Adrenal gland (tissue), 12 donors: ENCODE measurements around the gene CD247. TPM values are rescaled to one million over a fixed set of nuclear protein-coding genes. Genes with fewer than 3 reads are reported as not detected.

ENCODE experiments used
- DNase-seq, 7 donors: peaks; one replicate each; pipeline ENCODE4 v3.0.0-alpha.2; 2019 to 2020
- H3K27ac ChIP-seq, 5 donors: fragments of 200-600 bp; sonication (generic) in 4 of 5; 1 replicate in 3 of 5; 2 replicates in 2 of 5; pipeline versions ENCODE4 v1.5.1 to v1.8.0; 2016 to 2020; ENCODE audit warnings: mild to moderate bottlenecking in 1 of 5
- H3K27me3 ChIP-seq: fragments of 200-600 bp; 2 replicates; pipeline ENCODE4 v1.8.0; 2021
- H3K36me3 ChIP-seq, 2 donors: fragments of 200-600 bp; replicated peaks in 1 of 2; 1 replicate in 1 of 2; 2 replicates in 1 of 2; pipeline versions ENCODE4 v1.5.1 to v1.8.0; 2018 to 2022
- H3K4me1 ChIP-seq, 2 donors: fragments of 200-600 bp; replicated peaks in 1 of 2; 1 replicate in 1 of 2; 2 replicates in 1 of 2; pipeline versions ENCODE4 v1.5.1 to v1.8.0; 2018 to 2021
- H3K4me3 ChIP-seq, 4 donors: fragments of 200-600 bp; sonication (generic) in 3 of 4; one replicate each; pipeline ENCODE4 v1.5.1; 2016 to 2018
- H3K9me3 ChIP-seq, 3 donors: fragments of 200-600 bp; sonication (generic) in 1 of 3; replicated peaks in 1 of 3; 1 replicate in 2 of 3; 2 replicates in 1 of 3; pipeline versions ENCODE4 v1.5.1 to v1.8.0; 2016 to 2021
- POLR2A ChIP-seq, 2 donors: fragments of 450-650 bp; IDR thresholded peaks; one replicate each; pipeline ENCODE4 v1.6.1; 2017; ENCODE audit warnings: antibody characterized with exemption in 2 of 2, mild to moderate bottlenecking in 2 of 2, moderate library complexity in 1 of 2
- WGBS, 4 donors: extraction: QIAGEN DNeasy Blood & Tissue Kit in 2 of 4; methylation state at CpG; one replicate each; pipeline versions ENCODE4 v1.1.5 to v1.1.7; 2013 to 2017; 5-methylcytosine and 5-hydroxymethylcytosine counted together
- intact Hi-C, 2 donors: fragments of 100-400 bp; cut with DNase I; formaldehyde crosslinking; loops; one replicate each; pipeline versions ENCODE4 v1.14.1 to v1.15.0; 2022 to 2023
- polyA plus RNA-seq, 3 donors: library from polyadenylated mRNA; stranded (reverse); fragments of 200-250 nt in 2 of 3; fragments of 350-450 nt in 1 of 3; fragmentation: Illumina TruSeq in 1 of 3; extraction: RNeasy Lipid Tissue Mini Kit (QIAGEN cat#74804) in 1 of 3; gene quantifications; one replicate each; pipeline ENCODE4 v1.2.3, GENCODE V29; 2013 to 2014
- total RNA-seq, 9 donors: library from RNA; depleted of rRNA in 4 of 9; stranded (reverse); fragments of >200 nt in 4 of 9; fragments of 120-200 nt in 1 of 9; fragmentation: NEBNext Ultra II Directional in 1 of 9; extraction: Animal tissue kit (Norgen Biotek cat#: 25700) in 1 of 9; gene quantifications; one replicate each; pipeline versions ENCODE4 v1.1.0 to v1.2.4, GENCODE V29; 2013 to 2023
- TF ChIP-seq, protein P1 (sequence below), 6 experiments: fragments of 450-650 bp in 4 of 6; fragments of 200-600 bp in 2 of 6; sonication (generic) in 1 of 6; IDR thresholded peaks; 1 replicate in 5 of 6; 2 replicates in 1 of 6; pipeline versions ENCODE4 v1.5.1 to v1.8.0; 2016 to 2021; ENCODE audit warnings: antibody characterized with exemption in 6 of 6, mild to moderate bottlenecking in 2 of 6, moderate library complexity in 1 of 6
- donor health status: healthy with polysubstance abuse.
- donor health status: Bipolar disorder and iron deficiency.
- donor health status: DM: yes; HTN: yes; CAD: no.
- donor health status: DM: no; HTN: no; CAD: no.
- donor health status: DM: no; HTN: no; CAD: no.
- donor health status: DM: yes; HTN: yes; CAD: no.

CD247 gene
- total and polyA plus RNA-seq, 12 donors, result 0.26 to 2.3 (median 1.2) TPM; not detected in 1

DNA sequence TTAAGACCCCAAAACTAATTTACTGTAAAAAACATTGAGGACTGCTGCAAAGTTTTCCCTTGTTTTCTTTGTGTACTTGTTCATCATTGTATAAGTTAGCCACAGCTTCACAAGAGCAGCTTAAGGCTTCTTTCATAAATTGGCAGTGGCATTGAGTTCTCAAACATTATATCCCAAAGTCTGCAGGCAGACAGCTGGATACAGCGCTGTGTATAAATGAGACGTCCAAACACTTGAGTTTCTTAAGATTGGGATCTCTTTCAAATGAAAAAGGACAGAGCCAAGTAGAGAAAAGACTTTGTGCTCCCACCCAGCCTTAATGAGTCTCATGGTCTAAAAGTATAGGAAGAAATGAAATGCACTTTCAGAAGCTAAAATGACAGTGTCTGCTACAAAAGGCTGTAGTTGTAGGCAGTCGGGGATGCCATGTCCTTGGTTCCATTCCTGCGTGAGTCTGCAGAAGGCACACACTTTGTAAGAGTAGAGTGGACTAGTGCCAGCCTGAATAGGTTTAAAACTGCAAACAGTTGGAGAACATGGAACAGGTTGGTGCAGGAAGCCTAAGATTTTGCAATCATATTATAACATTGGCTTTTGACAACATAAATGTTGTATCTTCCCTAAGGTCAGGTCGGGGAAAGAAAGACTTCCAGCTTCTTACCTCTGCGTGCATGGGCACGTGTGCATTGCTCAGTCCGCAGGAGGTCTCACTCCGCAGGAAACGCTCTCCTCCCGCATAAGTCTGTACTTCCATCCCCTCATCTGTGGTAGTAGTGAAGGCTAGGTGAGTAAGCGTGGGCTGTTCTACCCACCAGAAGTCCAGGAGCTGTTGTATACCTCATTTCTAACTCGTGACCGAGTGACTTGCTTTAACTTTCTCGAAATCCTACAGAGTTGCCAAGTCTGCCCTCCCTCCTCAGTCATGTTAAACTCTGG lies 94.4 kb downstream of the CD247 start:
- WGBS, 4 donors, result 88 to 94% (median 91%) methylated on average over 15 of the region's 15 CpGs
- TF ChIP-seq POLR2A (IDR thresholded peaks at IDR 0.05), result no peak
- TF ChIP-seq, protein P1, sequence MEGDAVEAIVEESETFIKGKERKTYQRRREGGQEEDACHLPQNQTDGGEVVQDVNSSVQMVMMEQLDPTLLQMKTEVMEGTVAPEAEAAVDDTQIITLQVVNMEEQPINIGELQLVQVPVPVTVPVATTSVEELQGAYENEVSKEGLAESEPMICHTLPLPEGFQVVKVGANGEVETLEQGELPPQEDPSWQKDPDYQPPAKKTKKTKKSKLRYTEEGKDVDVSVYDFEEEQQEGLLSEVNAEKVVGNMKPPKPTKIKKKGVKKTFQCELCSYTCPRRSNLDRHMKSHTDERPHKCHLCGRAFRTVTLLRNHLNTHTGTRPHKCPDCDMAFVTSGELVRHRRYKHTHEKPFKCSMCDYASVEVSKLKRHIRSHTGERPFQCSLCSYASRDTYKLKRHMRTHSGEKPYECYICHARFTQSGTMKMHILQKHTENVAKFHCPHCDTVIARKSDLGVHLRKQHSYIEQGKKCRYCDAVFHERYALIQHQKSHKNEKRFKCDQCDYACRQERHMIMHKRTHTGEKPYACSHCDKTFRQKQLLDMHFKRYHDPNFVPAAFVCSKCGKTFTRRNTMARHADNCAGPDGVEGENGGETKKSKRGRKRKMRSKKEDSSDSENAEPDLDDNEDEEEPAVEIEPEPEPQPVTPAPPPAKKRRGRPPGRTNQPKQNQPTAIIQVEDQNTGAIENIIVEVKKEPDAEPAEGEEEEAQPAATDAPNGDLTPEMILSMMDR (IDR thresholded peaks at IDR 0.05), result no peak
- no peaks in the 10 kb centered on the region for H3K27me3 ChIP-seq
- DNase-seq, result no peak
- no peak overlapping the region for H3K4me3 ChIP-seq
- H3K27ac ChIP-seq, result no peak overlapping the region
- H3K36me3 ChIP-seq, result no peaks in the 10 kb centered on the region
- intact Hi-C loops, result no loop called here
- H3K4me1 ChIP-seq, result peaks cover 9 to 11% of the 10 kb centered on the region in 2 donors
- no peaks in the 10 kb centered on the region for H3K9me3 ChIP-seq

DNA sequence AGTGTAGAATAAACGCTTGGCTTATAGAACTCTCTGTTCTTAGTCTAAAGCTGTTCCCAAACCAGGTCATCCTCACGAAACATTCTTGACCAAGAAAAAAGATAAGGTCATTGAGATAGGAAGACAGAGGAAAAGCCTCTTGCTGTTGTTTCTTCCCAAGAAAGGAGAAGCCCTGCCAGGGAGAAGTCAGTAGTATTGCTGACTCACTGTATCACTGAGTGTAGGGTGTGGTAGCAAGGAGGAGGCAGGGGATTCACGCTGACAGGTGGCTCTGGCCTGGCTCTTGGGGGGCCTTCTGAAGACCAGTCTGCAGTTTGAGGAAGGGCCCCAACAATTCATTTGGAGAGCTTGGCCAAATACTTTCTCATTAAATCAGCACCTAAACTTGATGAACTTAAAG lies 97.8 kb downstream of the CD247 start:
- intact Hi-C loops, result no loop called here
- Histone ChIP-seq H3K4me1 (no peaks in the 10 kb centered on the region), H3K27ac (no peak overlapping the region), H3K9me3 (no peaks in the 10 kb centered on the region), H3K27me3 (no peaks in the 10 kb centered on the region), H3K36me3 (peaks cover 0 to 4% of the 10 kb centered on the region in 2 donors), H3K4me3 (no peak overlapping the region)
- whole genome bisulfite sequencing, 4 donors, result 28 to 54% (median 48%) methylated on average over 3 of the region's 3 CpGs
- DNase-seq, result no peak
- TF ChIP-seq, protein P1 (IDR thresholded peaks at IDR 0.05), result no peak
- no peak for TF ChIP-seq POLR2A (IDR thresholded peaks at IDR 0.05)

DNA sequence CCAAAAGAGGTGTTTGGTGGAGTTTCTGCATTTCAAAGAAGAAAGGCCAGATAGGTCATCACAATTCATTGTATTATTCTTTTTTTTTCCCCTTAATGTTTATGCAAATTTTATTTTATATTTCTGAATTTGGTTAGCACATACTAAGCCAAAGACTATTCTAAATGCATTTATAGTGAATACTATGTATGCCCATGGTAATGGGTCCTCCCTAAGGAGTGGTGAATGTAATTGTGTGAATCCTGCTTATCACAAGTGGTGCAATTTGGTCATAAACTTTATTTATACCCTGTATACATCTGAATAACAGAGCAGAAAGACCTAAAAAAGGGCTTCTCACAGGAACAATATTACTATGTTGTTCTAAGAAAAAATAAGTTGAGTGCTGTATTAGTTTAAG lies 99.1 kb downstream of the CD247 start:
- Histone ChIP-seq H3K4me1 (no peaks in the 10 kb centered on the region), H3K27ac (no peak overlapping the region), H3K27me3 (no peaks in the 10 kb centered on the region), H3K9me3 (no peaks in the 10 kb centered on the region), H3K36me3 (peaks cover 0 to 6% of the 10 kb centered on the region in 2 donors), H3K4me3 (no peak overlapping the region)
- intact Hi-C loops, result no loop called here
- DNase-seq, result no peak
- TF ChIP-seq POLR2A (IDR thresholded peaks at IDR 0.05), result no peak
- TF ChIP-seq, protein P1 (IDR thresholded peaks at IDR 0.05), result no peak

DNA sequence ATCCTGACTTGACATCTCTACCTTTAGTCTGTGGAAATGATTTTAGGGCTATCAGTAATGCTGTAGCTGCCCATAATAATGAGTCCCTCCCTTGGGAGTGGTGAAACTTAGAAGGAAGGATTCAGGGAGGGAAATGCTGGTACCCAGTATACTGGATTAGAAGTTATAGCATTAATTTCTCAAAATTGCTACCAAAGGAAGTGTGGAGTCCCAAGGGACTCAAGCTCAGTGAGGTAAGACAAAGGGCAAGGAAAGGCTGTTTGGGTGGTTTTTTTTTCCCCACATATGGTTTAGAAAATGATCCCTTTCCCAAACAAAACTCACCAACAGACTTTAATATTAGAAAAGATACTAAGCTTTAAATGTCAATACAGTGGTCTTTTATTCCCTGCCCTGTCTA lies 99.9 kb downstream of the CD247 start:
- no peak for DNase-seq
- Histone ChIP-seq H3K36me3 (peaks cover 0 to 6% of the 10 kb centered on the region in 2 donors), H3K9me3 (no peaks in the 10 kb centered on the region), H3K4me3 (no peak overlapping the region), H3K27me3 (no peaks in the 10 kb centered on the region), H3K27ac (no peak overlapping the region), H3K4me1 (no peaks in the 10 kb centered on the region)
- intact Hi-C loops, result no loop called here
- TF ChIP-seq POLR2A (IDR thresholded peaks at IDR 0.05), result no peak
- TF ChIP-seq, protein P1 (IDR thresholded peaks at IDR 0.05), result no peak
